DMS79 (cell line): ENCODE measurements around the gene LPCAT2.
A peak's percentile ranks its signal among the peaks of the same experiment; 100 is the strongest.

Experiments
- DNase-seq: peaks from one replicate; lab custom pipeline; 2025; lab: John Stamatoyannopoulos, UW

Gene LPCAT2

DNA sequence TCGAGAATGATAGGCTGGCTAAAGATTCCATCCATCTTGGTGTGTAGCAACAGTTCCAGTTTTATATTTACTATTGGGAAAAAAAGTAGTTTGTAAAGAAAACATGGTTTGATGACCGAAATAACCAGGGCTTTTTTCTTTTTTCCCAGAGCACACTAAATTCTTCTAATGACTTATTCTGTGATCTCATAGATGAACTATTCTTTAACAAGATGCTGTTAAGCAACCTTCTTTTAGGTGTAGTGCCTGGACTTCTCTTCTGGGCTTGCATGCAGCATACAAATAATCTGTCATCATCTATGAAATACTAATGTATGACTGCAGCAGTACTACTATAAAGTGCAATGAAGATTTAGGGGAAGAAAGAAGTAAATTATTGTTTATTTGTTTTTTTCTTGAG is 46.6 kb downstream of the LPCAT2 start:
- no peak for DNase-seq

DNA sequence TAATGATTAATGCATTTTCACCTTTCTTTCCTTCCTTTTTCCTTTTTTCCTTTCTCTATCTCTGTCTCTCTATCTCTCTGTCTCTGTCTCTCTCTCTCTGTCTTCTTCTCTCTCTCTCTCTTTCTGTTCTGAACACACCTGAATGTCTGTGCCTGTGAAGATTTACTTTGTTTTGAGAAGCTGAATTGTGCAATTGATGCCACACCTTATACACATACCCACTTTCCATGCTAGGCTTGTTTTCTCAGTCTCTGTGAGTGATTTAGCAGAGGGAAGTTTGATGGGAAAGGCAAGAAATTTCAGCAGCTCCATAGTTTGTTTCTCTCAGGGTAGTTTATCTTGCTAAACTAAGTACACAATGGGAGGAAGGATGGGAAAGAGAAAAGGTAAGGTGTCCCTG is 48.3 kb downstream of the LPCAT2 start:
- DNase-seq, result no peak

DNA sequence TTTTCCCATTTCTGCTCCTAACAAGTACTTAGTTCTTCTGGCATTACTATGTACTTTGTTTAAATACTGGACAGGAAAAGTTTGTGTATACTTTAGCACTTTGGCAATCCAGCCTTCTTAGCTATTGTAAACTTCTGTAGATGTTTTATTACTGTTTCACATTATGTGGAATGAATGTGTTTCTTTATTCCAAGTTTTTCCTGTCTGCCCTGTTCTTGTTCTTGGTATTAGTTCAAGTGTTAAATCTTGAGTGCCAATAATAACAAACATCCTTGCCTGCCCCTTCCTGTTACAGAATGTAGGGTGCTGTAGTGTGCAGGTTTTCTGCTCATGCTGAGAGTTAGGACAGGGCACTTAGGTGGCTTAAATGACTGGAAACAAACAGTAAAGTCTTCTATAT is 50.4 kb downstream of the LPCAT2 start:
- DNase-seq, result no peak

DNA sequence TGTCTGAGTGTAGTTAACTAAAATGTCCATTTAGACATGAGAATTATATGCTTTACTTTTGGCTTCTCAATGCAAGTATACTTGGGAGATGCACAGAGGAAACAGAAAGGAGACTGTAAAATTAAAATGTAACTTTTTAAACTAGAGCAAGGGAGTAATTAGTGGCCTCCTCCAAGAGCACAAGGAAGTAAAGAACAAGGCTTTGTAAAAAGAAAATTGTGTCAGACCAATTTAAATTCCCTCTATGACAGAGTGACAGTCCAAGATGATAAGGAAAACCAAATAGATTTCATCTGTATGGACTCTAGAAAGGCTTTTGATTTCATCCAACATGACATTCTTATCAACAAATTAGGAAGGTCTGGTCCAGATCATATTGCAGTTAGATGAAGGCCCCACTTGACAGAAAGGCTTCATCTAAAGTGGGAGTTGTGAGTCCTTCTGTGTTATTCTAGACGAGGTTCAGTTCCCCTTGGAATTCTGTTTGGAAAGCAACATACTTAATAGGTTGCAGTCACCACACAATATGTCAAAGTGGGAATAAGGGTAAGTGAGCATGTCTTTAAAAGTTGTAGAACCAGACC is 51.2 kb downstream of the LPCAT2 start:
- DNase-seq, result no peak

DNA sequence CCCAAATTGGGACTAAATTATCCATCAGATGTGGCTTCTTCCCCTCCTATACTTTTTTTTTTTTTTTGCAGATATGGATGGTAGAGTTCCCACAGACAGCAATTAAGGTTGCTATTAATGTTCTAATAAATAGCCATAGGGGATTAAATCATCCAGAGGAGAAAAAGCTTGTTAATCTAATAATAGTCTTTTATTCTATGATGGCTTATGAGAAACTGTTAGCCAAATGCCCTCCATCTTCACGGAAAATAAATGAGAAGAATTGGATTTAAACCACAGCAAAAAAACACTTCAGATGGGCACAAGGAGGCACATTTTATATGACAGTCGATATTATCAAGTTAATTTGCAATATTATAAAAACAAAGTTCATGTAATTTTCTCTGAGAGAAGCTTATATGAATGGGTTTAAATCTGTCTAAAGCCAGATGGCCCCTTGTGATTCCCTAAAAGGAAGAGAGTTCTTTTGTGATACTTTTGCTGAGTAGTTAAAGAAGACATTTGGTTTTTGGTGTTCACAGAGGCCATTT is 52.5 kb downstream of the LPCAT2 start:
- DNase-seq, result no peak

DNA sequence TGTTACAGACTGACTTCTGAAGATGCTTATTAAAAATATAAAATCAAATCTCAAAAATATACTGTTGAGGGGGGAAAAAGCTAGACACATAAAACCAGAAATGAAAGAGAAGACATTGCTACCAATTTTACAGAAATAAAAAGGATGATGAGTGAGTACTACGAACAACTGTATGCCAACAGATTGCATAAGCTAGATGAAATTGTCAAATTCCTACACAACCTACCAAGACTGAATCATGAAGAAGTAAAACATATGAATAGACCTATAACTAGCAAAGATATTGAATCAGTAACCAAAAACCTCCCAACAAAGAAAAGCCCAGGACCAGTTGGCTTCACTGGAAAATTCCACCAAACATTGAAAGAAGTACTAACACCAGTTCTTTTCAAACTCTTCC is 54.1 kb downstream of the LPCAT2 start:
- DNase-seq, result no peak

DNA sequence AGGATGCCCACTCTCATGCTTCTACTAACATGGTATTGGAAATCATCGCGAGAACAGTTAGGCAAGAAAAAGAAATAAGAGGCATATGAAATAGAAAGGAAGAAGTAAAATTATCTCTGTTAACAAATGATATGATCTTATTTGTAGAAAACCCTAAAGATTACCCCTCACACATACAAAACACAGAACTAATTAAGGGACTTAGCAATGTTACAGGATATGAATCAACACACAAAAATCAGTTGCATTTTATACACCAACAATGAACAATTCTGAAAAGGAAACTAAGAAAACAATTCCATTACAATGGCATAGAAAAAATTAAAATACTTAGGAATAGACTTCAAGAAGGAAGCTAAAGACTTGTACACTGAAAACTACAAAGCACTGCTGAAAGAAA is 54.9 kb downstream of the LPCAT2 start:
- no peak for DNase-seq

DNA sequence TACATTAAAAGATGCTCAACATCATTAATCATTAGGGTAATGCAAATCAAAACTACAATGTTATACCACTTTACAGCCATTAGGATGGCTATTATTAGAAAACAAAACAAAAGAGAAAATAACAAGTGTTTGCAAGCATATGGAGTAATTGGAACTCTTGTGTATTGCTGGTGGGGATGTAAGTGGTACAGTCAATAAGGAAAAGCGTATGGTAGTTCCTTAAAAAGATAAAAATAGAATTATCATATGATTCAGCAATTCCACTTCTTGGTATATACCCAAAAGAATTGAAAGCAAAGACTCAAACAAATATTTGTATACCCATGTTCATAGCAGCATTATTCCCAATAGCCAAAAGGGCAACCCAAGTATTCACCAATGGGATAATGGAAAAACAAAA is 56.2 kb downstream of the LPCAT2 start:
- no peak for DNase-seq

DNA sequence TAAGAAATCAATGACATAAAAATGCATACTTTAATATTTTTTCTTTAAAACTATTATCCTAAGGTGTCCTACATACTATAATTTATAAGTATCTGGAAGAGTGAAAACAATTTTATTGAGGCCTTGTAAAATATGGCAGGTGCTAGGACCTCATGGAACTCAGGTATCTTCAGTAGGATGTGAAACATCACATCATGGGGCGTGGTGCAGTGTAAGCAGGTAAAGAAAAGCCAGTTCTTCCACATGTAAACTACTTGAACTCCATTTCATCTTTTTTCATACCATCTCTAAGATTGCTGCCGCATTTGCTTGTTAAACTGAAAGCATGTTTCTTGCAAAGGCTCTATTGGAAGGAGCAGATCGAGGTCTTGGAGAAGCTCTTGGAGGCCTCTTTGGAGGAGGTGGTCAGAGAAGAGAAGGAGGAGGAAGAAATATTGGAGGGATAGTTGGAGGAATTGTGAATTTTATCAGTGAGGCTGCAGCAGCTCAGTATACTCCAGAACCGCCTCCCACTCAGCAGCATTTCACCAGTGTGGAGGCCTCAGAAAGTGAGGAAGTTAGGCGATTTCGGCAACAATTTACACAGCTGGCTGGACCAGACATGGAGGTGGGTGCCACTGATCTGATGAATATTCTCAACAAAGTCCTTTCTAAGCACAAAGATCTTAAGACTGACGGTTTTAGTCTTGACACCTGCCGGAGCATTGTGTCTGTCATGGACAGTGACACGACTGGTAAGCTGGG is 57.7 kb downstream of the LPCAT2 start, which contains the start of gene CAPNS2:
TSS of gene CAPNS2 (plus strand) at position 253 of the 744 bp plus-strand sequence. CDS start at position 326, 73 bp downstream.
- DNase-seq, result no peak

DNA sequence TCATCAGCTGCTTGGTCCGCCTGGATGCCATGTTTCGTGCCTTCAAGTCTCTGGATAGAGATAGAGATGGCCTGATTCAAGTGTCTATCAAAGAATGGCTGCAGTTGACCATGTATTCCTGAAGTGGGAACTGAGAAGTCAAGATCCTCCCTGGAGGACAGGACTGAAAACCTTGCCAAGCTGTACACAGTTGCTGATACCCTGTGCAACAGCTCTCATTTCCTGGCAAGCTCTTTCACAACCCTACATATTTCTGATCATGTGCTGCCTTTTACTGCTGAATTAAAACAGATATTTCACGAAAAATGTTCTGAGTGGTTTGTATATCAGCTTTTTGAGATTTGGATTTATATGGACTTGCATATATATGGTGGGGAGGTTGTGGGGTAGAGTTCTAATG is 58.5 kb downstream of the LPCAT2 start:
- no peak for DNase-seq

DNA sequence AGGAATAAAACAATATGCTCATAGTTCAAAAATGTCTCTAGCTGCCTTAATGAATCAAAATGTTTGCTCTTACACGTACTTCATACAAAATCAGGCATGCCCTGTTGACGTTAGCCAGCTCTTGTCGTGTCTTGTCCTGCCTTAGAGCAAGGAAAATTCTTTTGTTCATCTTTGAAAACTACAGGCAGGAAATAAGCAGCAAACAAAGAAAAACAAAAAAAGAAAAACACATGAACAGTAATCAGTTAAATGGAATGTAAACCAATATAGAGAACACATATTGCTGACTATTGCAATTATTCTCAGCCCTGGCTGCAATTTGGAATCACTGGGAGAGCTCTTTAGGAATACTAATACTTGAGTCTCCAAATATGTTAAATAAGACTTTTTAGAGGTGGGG is 59.3 kb downstream of the LPCAT2 start:
- DNase-seq, result no peak

DNA sequence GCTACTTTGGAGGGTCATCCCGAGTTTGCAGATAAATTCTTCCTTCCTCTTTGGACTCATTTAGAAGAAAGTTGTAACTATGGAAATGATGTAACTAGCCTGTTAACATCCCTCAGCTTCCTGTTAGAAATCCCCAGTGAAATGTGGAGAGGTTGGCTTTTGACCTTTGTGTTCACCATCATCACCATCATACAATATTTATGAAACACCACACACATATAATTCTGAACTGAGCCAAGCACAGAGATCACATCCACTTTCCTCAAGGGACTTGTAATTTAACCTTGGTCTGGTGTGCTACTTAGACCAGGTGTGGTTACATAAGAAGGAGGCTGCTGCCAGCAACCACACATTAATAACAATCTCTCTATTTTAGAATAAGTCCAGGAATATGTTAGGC is 60.2 kb downstream of the LPCAT2 start:
- DNase-seq, result peak; percentile 15

DNA sequence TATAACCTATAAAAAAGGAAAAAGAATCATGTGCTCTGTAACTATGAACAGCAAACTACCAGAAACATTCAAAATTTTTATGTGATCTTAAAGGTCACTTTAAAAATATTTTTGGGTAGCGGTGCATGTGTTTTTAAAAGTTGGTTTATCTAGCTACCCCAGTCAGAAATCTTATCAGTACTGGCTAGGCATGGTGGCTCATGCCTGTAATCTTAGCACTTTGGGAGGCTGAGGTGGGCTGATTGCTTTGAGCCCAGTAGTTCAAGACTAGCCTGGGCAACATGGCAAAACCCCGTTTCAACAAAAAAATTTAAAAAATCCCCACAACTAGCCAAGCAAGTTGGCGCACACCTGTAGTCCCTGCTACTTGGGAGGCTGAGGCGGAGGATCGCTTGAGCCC is 61.3 kb downstream of the LPCAT2 start:
- no peak for DNase-seq

DNA sequence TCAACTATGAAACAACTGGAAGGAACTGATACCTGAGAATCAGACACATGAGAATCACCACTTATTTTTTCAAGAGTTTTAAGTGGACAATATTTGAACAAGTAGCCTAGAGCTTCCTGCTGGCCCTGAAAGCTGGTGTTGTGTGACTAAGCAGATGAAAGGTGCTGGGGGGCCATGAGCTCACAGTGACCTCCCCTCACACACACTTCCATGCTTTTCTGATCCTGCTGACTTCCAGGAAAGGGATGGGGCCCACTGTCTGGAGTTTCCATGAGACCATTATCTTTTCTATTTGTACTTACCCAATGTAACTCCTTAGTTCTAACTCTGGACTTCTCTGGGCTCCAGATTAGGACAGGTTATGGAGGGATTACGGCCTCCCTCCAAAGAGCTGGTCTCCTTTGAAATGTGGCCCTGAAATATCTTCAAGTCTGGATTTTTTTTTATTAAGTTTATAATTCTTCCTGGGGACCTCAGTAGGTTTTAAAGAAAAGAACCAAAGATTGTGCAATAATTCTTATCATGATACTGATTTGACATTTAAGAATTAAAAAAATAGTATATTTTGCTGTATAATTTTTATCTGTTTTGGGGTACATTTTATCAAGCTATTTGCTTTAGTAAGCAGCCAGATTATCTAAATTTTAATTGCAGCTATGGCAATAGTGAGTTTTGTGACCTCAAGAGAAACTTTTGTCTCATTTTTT is 62.5 kb downstream of the LPCAT2 start:
- no peak for DNase-seq

DNA sequence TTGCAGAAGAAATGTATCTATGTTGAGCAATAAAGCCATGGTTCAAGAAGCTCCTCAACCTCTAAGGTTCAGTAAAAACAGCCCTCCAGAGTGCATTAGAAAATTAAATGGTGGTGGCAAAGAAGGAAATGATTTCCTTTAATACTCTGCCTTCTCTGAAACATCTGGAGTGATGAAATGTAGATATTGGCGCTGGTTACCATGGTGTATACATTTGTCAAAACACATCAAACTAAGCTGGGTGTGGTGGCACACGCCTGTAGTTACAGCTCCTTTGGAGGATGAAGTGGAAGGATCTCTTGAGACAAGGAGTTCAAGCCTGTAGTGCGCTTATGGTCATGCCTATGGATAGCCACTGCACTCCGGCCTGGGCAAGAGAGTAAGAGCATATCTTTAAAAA is 63.6 kb downstream of the LPCAT2 start:
- DNase-seq, result no peak

DNA sequence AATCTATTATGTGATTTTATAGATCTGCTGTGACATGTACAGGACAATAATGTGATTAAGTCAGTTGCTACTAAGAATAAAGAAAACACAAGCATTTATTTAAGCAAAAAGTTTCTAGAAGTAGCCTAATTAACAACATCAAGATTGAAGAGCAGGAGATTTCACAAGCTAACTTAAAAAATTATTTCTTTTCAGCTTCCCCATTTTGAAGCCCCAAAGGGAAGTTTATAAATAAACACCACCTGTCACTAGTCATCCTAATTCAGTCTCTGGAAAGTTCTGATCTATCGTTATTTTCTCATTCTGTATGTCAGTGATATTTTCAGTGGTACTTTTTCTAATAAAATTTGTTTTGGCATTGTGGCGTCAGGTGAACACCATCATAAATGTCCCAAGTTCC is 65.9 kb downstream of the LPCAT2 start:
- no peak for DNase-seq

DNA sequence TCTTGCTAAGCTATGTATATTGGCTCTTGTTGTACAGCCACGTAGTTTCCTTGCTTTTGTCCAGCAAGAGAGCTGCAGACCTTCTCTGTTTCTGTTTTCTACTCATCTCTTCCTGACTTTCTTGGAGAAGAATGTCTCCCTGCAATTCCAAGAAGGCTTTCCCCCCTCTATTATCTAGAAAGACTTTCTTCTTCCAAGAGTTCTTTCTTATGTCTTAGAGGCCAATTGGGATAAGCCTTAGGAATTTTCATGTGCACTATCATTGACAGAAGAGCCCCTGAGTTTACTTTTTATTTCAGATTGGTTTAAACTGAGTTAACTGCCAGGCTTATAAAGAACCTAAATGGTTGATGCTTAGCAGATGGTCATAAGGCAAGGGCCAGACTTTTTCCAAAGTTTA is 66.6 kb downstream of the LPCAT2 start:
- no peak for DNase-seq

DNA sequence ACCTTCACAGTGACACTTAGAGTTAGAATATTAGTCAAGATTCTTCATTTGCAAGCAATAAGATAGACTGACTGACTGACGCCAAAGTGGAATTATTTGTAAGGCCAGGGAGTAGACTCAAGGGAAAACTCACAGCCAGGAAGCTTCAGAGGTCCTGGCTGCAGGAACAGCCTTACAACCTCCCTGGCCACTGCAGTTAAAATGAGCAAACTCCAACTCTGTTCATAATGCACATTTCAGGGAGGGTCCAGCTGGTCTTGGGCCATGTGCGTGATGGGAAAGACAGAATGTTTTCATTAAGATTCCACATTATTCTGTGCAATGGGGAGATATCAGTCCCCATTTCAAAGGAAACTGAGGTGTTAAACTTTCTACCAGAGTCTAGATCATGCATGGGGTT is 67.5 kb downstream of the LPCAT2 start:
- no peak for DNase-seq

DNA sequence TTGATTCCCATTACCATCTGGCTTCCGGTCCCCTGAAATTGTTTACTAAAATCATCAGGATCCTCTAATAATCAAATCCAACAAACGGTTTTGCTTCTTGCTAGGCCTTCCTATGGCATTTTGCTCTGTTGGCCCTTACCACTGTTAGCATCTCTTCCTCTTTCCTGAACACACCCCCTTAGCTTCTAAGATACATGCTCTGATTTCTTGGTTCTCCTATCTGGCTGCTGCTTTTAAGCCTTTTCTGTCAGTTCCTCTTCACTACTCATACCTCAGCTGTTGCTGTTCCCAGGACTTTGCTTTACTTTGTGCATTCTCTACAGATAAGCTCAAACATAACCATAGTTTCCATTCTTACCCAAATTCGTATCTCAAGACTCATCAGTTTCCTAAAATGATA is 69.0 kb downstream of the LPCAT2 start:
- DNase-seq, result no peak

DNA sequence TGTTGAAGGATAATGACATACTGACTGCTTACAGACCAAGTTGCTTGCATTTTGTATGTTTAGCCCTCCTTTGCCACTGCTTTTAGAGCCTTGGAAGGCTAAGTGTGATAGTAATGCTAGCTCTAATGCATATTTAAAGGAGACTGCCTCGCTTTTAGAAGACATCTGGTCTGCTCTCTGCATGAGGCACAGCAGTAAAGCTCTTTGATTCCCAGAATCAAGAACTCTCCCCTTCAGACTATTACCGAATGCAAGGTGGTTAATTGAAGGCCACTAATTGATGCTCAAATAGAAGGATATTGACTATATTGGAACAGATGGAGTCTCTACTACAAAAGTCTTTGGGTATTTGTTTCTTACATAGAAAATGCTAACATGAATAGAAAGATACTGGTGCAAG is 76.8 kb downstream of the LPCAT2 start:
- DNase-seq, result no peak

DNA sequence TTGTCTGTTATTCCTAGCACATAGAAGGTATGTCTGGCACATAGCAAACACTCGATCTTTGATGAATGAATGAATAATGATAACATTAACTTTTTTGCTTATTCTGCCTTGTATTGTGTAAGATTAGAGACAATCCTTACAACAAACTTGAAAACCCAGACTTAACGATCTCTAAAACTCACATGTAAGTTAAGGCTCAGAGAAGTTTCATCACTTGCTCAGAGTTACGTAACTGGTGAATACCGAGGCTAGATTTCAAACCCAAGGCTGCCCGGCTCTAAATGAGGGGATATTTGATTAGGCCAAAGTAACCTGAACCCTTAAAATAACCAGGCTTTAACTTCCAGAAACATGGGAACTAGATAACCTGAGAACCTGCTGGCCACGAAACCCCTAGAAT is 79.9 kb downstream of the LPCAT2 start:
- no peak for DNase-seq

DNA sequence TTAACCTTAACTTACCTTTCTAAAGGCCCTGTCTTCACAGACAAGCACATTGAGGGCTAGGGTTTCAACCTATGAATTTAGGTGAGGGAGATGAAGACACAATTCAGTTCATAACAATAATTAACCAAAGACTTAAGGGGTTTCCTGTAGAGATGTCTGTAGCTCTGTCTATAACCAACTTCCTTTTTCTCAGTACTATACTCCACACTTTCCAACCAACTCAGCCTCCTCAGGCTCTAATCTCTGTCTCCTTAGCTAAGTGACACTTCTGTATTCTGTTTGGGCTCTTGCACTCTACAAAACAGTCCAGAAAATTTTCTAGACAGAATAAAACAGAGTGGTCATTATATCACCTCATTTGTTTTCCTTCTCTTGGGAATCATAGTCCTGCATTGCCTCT is 83.4 kb downstream of the LPCAT2 start:
- no peak for DNase-seq

DNA sequence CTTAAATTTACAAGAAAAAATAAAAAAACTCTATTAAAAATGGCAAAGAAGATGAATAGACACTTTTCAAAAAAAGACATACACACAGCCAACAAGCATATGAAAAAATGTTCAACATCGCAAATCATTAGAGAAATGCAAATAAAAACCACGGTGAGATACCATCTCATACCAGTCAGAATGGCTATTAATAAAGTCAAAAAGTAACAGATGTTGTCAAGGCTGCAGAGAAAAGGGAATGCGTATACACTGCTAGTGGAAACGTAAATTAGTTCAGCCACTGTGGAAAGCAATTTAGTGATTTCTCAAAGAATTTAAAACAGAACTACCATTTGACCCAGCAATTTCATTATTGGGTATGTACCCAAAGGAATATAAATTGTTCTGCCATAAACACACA is 89.1 kb downstream of the LPCAT2 start:
- no peak for DNase-seq
